ENCODE results near the gene VMAC.

VMAC gene

DNA sequence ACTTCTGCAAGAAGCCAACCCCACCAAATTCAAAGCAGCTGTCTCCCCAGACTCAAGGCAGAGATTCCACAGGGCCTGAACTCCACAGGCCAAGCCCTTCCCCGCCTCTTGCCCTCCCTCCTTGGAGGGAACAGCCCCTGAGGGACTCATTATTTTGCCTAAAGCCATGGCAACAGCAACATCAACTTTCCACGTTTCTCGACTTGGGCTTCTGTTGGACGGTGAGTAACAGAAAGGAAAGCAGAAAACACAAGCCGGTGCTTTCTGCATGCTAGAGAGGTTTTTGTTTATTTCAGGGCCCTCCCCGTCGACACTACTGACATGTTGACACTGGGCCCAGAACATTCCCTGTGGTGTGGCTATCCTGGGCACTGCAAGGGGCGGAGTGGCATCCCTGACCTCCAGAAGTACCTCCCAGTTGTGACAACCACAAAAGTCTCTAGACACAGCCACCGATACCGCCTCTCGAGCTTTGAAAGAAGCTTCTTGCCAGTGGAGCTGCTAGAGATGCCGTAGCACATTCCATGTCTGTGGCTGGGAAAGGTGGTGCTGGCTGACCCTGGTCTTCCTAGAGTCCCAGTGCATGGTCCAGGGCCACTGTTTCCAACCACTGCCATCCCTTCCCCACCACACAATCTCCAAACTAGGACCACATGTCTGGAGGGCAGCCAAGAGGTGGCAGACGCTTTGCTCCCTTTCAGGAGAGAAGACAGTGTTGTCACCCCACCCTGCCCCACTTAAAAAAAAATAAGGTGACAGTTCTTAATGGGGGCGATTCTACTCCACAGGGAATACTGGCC, 22.2 kb downstream of the VMAC start:
- TF ChIP-seq, protein P1, sequence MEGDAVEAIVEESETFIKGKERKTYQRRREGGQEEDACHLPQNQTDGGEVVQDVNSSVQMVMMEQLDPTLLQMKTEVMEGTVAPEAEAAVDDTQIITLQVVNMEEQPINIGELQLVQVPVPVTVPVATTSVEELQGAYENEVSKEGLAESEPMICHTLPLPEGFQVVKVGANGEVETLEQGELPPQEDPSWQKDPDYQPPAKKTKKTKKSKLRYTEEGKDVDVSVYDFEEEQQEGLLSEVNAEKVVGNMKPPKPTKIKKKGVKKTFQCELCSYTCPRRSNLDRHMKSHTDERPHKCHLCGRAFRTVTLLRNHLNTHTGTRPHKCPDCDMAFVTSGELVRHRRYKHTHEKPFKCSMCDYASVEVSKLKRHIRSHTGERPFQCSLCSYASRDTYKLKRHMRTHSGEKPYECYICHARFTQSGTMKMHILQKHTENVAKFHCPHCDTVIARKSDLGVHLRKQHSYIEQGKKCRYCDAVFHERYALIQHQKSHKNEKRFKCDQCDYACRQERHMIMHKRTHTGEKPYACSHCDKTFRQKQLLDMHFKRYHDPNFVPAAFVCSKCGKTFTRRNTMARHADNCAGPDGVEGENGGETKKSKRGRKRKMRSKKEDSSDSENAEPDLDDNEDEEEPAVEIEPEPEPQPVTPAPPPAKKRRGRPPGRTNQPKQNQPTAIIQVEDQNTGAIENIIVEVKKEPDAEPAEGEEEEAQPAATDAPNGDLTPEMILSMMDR (IDR thresholded peaks at IDR 0.05; ENCODE audit: low read depth, low read length), result no peak
- H3K4me3 ChIP-seq (ENCODE audit: low read depth, low read length), result no peak overlapping the region

DNA sequence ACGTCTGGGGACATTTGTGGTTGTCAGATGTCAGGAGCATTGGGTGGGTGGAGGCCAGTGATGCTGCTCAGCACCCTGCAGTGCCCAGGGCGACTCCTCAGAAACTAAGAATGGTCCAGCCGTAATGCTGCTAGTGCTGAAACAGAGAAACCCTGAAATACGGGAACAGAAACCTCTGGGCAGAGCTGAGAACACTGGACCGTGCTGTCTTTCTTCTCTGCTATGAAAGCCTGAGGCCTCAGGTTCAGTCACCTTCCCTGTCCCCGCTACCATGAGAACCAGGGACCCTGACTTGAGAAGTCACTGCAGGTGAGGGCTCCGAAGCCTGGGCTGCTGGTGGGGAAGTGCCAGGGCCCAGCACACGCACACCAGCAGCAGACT, 22.8 kb downstream of the VMAC start:
- TF ChIP-seq, protein P1 (IDR thresholded peaks at IDR 0.05; ENCODE audit: low read depth, low read length), result no peak
- no peak overlapping the region for H3K4me3 ChIP-seq (ENCODE audit: low read depth, low read length)

DNA sequence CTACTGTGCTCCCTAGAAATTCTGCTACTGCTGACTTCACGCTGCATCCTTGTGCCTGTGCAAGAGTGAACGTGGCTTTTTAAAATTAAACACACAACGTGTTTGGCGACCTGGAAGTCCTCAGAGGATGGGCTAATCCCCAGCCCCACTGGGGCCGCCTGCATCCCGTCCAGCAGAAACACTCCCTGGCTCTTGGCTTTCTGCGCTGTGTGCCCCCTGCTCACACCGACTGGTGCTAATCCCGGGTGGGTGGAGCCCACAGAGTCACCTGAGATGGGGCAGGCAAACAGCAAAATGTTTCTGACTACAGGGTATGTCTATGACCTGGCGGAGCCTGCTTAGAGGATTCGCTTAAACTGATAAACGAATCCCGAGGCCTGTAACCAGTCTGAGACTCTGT, 24.5 kb downstream of the VMAC start:
- H3K4me3 ChIP-seq (ENCODE audit: low read depth, low read length), result no peak overlapping the region
- TF ChIP-seq, protein P1 (IDR thresholded peaks at IDR 0.05; ENCODE audit: low read depth, low read length), result no peak

DNA sequence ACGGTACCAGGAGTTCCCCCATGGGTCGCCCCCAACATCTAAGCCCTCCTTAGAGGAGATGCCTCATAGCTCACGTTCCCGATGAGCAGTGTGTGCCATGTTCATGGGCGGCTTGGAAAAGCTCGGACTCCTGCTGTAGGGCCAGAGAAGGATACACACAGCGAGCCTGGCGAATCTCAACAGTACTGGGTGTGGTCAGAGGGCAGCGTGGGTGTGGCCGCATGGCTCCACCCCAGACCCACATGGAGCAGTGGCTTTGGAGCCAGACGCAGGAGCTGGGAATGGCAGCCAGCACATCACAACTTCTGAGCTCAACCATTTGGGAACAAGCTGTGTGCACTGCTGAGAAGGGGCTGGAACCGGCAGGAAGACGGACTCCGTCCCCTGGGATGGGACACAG, 25.0 kb downstream of the VMAC start:
- H3K4me3 ChIP-seq (ENCODE audit: low read depth, low read length), result no peak overlapping the region
- TF ChIP-seq, protein P1 (IDR thresholded peaks at IDR 0.05; ENCODE audit: low read depth, low read length), result no peak

DNA sequence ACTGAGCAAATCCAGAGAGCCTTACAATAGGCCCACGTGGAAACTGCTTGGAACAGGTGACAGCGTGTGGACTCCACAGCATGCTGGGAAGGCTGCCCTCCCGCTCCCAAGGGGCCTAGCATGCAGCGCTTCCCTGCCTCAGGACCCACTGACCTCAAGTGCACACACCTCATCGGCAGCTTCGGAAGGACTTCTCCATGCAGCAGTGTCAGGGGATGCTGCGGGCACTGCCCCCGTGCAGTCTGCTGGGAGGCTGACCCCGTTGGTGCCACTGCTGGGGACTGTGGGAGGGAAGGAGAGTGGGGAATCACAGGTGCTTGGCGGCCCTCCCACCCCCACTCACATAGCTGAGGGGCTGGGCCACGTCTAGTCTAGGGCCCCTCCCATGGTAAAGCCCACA, 26.6 kb downstream of the VMAC start:
- H3K4me3 ChIP-seq (ENCODE audit: low read depth, low read length), result no peak overlapping the region
- TF ChIP-seq, protein P1 (IDR thresholded peaks at IDR 0.05; ENCODE audit: low read depth, low read length), result no peak

DNA sequence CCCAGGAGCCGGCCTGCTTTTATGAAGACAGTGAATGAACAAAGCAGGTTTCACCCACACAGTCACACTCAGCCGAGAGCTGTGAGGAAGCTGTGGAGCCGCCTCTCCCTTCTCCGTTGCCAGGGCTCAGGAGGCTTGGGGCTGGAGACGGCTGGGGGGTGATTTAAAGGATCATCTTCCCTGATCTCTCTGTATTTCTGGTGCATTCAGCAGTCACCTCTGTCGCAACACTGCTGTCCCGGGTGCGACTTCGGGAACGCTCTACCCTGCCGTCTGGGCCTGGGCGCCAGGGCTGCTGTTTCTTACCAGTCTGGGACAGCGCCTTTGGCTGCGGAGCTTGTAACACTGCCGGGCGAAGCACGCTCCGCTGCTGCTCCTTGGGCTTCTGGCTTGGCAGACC, 27.5 kb downstream of the VMAC start:
- TF ChIP-seq, protein P1 (IDR thresholded peaks at IDR 0.05; ENCODE audit: low read depth, low read length), result no peak
- H3K4me3 ChIP-seq (ENCODE audit: low read depth, low read length), result no peak overlapping the region

DNA sequence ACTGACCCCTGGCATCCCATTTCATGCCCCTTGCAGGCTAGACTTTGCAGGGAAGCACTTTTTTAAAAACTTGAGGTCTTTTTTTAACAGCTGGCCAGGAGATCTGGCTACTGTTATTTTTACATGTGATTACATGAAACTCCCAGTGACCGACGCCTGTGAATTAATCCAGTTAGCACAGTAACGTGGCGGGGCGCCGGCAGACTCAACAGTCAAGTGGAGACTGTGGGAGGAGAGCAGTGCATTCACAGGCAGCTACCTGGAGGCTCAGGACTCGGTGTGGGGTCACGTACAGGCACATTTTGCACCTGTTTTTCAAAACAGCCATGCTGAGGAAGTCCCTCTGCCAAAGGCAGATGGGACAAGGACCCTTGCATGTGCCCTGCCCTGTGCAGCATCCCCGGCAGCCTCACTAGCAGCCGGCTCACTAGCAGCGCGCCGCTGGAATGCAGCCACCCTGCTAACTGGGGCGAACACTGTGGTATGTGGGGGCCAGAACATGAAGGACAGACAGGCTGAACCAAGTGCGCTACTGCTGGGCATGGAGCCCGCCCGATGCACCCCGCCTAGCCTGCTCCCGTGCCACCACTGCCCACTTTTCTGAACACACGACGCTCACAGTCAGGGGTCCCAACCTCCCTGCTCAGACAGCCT, 28.1 kb downstream of the VMAC start:
- no peak overlapping the region for H3K4me3 ChIP-seq (ENCODE audit: low read depth, low read length)
- TF ChIP-seq, protein P1 (IDR thresholded peaks at IDR 0.05; ENCODE audit: low read depth, low read length), result no peak

Measured in WI38 (cell line).